NCI-H2171 (cell line): ENCODE data around the gene NME4.
"Not testable (repeated sequence)": the region's sequence is repeated elsewhere in the genome, so short reads cannot be mapped to it uniquely, and the experiment has no call there.

ENCODE experiments used
- DNase-seq: peaks from one replicate; lab custom pipeline; 2025; lab: John Stamatoyannopoulos, UW

The NME4 gene

GRCh38 chr16:398561-399339 lies 1.8 kb downstream of the NME4 start:
- DNase-seq, result no peak

GRCh38 chr16:399340-400019 lies 2.5 kb downstream of the NME4 start:
- no peak for DNase-seq

- DNase-seq, result no peak
Measured at GRCh38 chr16:400061-400591, 3.1 kb downstream of the NME4 start.

- DNase-seq, result peak; percentile 93
Measured at GRCh38 chr16:401468-402348, 4.7 kb downstream of the NME4 start, which contains the start of gene DECR2. DECR2 (plus strand) TSS chr16:401885; CDS start chr16:401964, 79 bp downstream.

- no peak for DNase-seq
Measured at GRCh38 chr16:404971-405486, 8.0 kb downstream of the NME4 start.

- no peak for DNase-seq
Measured at GRCh38 chr16:405548-406506, 8.8 kb downstream of the NME4 start.

GRCh38 chr16:407253-407652 lies 10.3 kb downstream of the NME4 start:
- no peak for DNase-seq

- DNase-seq, result no peak
Measured at GRCh38 chr16:410516-411178, 13.6 kb downstream of the NME4 start.

GRCh38 chr16:411576-412265 lies 14.7 kb downstream of the NME4 start:
- DNase-seq, result no peak

GRCh38 chr16:414395-415169 lies 17.6 kb downstream of the NME4 start:
- DNase-seq, result no peak

GRCh38 chr16:415170-415498 lies 18.1 kb downstream of the NME4 start:
- not testable (repeated sequence) for DNase-seq

- not testable (repeated sequence) for DNase-seq
Measured at GRCh38 chr16:422179-422578, 25.2 kb downstream of the NME4 start.

- no peak for DNase-seq
Measured at GRCh38 chr16:424033-424622, 27.1 kb downstream of the NME4 start.

- no peak for DNase-seq
Measured at GRCh38 chr16:424623-425081, 27.7 kb downstream of the NME4 start.

GRCh38 chr16:425082-425718 lies 28.2 kb downstream of the NME4 start, which contains the start of gene RAB11FIP3:
RAB11FIP3 (plus strand) TSS chr16:425649; CDS start chr16:426007, 358 bp downstream.
- DNase-seq, result peak; percentile 78

- peak; percentile 33 for DNase-seq
Measured at GRCh38 chr16:425740-426114, 28.7 kb downstream of the NME4 start.

- no peak for DNase-seq
Measured at GRCh38 chr16:426115-426905, 29.3 kb downstream of the NME4 start.
